Activated CD4-positive, alpha-beta T cell treated with anti-CD3 and anti-CD28 coated beads, Interleukin-2, amount 50 U/mL, for 16 hours (primary cell): Measurements from ENCODE around the gene AFDN.
"Not testable (repeated sequence)": the region's sequence is repeated elsewhere in the genome, so short reads cannot be mapped to it uniquely, and the experiment has no call there.

ENCODE experiments used
- DNase-seq: peaks from one replicate; pipeline ENCODE4 v3.0.0-alpha.2; 2020

The AFDN gene

GRCh38 chr6:167984144-167984719 is 157.5 kb downstream of the AFDN start:
- DNase-seq, result no peak

GRCh38 chr6:167984876-167985604 is 158.3 kb downstream of the AFDN start:
- DNase-seq, result no peak

GRCh38 chr6:167985911-167986595 is 159.3 kb downstream of the AFDN start:
- no peak for DNase-seq

GRCh38 chr6:167987396-167988153 is 160.9 kb downstream of the AFDN start:
- no peak for DNase-seq

- DNase-seq, result no peak
Observed at GRCh38 chr6:167988154-167988495, 161.4 kb downstream of the AFDN start.

GRCh38 chr6:167988945-167989841 is 162.5 kb downstream of the AFDN start:
- no peak for DNase-seq

GRCh38 chr6:167990016-167990945 is 163.6 kb downstream of the AFDN start:
- no peak for DNase-seq

- no peak for DNase-seq
Observed at GRCh38 chr6:167993169-167993568, 166.5 kb downstream of the AFDN start.

GRCh38 chr6:167993831-167994230 is 167.1 kb downstream of the AFDN start:
- no peak for DNase-seq

- DNase-seq, result no peak
Observed at GRCh38 chr6:167995302-167995701, 168.6 kb downstream of the AFDN start.

GRCh38 chr6:167995731-167996151 is 169.0 kb downstream of the AFDN start:
- no peak for DNase-seq

GRCh38 chr6:167996424-167997199 is 169.9 kb downstream of the AFDN start:
- no peak for DNase-seq

GRCh38 chr6:167997642-167998041 is 170.9 kb downstream of the AFDN start, which contains the start of gene KIF25:
KIF25 (plus strand) TSS chr6:167997671; CDS start chr6:168029586, 31,915 bp downstream.
- no peak for DNase-seq

- no peak for DNase-seq
Observed at GRCh38 chr6:167998215-167998614, 171.5 kb downstream of the AFDN start.

GRCh38 chr6:168000198-168001028 is 173.7 kb downstream of the AFDN start:
- DNase-seq, result no peak

- DNase-seq, result no peak
Observed at GRCh38 chr6:168001029-168001332, 174.3 kb downstream of the AFDN start.

GRCh38 chr6:168001514-168001913 is 174.8 kb downstream of the AFDN start:
- DNase-seq, result not testable (repeated sequence)

- DNase-seq, result no peak
Observed at GRCh38 chr6:168002804-168003203, 176.1 kb downstream of the AFDN start.

GRCh38 chr6:168004023-168004422 is 177.3 kb downstream of the AFDN start:
- DNase-seq, result no peak

GRCh38 chr6:168004945-168005344 is 178.2 kb downstream of the AFDN start:
- no peak for DNase-seq
